ENCODE results near the gene RAPGEF5.
"Not testable (repeated sequence)": the region's sequence is repeated elsewhere in the genome, so short reads cannot be mapped to it uniquely, and the experiment has no call there.

The RAPGEF5 gene

DNA sequence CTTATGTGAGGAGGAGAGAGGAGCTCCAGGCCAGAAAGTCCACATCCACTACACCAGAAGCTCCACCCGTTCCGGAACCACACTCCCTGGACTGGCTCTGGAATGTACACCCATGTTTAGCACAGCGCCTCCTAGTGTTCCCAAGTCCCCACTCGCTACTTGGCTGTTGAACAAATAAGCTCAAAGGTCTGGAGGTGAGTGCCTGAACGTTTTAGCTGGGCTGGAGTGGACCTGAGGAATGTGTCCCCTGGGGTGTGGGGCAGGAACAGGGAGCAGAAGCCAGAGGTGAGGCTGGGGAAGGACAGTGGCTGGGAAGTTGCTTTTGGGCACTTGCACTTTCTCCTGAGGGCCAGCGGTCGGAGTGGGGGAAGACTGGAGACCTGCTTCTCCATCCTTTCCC is 247.2 kb downstream of the RAPGEF5 start:
- no peak for DNase-seq

DNA sequence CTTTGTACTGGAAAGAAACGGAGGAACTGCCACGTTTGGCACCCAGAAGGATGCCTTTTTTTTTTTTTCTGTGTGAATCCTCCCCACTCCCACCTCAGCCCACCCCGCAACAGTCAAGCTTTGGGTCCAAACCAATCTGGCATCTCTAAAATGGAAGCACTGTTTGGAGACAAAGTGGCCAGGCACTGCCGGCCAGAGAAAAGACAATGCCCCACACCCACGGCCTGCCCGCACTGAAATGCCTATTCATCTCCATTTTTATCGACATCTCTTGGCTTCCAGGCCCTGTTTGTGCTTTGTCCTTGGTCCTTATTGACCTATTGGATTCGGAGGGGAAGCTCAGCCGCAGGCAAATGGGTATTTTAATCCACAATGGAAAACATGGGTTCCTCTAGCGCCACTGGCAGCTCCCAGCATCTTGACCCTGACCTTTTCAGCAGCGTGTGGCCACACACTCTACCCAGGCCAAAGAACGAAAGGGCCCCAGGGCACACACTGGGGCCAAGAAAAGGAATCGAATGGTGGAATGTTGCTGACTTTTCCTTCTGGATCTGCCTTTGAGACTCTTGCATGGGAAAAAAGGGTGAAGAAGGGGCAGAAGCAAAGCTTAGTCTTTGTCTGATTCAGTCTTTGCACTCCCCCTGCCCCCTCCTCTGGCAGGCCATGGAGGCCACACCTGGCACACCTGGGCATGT is 248.7 kb downstream of the RAPGEF5 start:
- no peak for DNase-seq

DNA sequence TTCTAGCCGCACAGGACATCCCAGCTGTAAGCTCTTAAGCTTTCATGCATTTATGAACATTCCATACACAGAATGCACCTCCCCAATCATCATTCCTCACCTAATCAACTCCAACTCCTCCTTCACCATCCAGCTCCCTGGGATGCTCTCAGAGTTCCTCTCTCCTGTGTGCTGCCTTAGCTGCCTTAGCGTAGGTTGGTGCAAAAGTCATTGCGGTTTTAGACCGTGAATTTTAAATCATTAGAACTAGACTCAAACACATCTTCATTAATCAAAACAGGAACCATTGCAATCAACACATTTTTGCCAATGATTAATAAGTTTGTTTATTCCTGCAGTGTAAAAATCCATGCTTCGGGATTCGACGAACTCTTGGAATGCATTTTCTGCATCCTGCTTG is 251.4 kb downstream of the RAPGEF5 start:
- DNase-seq: no peak

DNA sequence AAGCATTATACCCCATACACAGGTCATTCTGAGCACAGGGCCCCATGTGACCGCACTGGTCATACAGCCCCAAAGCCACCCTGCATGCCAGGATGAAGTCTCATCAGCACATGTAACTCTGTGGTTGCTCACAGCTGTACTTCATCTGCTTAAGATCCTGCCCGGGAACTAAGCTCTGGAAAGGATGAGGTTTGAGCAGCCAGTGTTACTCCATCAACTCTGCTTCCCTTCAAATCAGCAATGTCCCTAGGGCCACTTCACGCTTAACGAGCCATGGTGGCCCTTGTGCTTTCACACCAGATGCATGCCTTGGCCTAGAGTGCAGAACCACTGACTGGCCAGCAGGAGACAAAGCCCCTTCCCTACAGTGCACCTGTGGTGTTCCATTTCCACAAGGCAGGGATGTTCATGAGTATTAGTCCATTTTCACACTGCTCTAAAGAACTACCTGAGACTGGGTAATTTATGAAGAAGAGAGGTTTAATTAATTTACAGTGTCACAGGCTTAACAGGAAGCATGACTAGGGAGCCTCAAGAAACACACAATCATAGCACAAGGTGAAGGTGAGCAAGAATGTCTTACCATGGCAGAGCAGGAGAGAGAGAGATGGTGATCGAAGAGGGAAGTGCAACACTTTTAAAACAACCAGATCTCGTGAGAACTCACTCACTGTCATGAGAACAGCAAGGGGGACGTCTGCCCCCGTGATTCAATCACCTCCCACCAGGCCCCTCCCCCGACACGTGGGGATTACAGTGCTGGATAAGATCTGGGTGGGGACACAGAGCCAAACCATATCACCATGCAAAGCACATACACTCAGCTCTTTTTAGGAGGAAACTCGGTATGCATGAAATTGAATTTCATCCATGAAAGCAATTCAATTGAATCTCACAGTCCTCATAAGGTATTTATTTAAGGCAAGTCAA is 262.3 kb downstream of the RAPGEF5 start:
- no peak for DNase-seq

DNA sequence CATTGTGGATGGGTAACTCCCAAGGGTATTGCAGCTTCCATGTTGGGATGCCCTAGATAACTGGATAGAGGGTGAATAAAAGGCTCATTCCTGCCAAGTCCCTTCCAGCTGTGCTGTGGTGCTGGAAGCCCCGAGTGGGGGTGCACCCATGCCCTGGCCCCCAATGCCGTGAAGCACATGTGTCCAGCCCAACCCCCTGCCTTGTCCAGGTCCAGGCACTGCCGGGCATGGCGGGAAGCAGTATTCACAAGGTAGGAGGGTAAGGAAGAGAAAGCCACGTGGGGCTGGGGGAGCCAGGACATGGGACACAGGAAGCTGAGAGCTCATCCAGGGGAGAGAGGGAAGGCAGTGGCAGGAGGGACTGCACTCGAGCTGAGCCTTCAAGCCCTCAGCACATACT is 263.0 kb downstream of the RAPGEF5 start:
- DNase-seq: no peak

DNA sequence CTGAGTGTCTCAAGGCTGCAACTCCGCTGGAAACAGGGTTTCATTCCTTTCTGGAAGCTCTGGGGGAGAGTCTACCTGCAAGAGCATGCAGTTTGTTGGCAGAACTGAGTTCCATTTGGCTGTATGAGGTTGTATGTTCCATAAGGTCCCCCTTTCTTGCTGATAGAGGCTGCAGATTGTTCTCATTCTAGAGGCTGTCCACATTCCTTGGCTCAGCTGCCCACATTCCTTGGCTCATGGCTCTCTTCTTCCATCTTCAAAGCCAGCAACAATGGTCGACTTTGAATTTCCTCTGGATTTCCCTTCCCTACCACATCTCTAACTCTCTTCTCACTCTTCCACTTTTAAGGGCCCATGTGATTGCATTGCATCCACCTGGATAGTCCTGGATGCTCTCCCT is 264.0 kb downstream of the RAPGEF5 start:
- no peak for DNase-seq

DNA sequence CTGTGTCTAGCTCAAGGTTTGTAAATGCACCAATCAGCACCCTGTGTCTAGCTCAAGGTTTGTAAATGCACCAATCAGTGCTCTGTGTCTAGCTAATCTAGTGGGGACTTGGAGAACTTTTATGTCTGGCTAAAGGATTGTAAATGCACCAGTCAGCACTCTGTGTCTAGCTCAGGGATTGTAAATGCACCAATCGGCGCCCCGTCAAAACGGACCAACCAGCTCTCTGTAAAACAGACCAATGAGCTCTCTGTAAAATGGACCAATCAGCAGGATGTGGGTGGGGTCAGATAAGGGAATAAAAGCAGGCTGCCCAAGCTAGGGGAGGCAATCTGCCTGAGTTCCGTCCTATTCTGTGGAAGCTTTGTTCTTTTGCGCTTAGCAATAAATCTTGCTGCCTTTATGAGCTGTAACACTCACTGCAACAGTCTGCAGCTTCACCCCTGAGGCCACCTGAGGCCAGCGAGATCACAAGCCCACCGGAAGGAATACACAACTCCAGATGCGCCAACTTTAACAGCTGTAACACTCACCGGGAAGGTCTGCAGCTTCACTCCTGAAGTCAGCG is 265.9 kb downstream of the RAPGEF5 start:
- not testable (repeated sequence) for DNase-seq

DNA sequence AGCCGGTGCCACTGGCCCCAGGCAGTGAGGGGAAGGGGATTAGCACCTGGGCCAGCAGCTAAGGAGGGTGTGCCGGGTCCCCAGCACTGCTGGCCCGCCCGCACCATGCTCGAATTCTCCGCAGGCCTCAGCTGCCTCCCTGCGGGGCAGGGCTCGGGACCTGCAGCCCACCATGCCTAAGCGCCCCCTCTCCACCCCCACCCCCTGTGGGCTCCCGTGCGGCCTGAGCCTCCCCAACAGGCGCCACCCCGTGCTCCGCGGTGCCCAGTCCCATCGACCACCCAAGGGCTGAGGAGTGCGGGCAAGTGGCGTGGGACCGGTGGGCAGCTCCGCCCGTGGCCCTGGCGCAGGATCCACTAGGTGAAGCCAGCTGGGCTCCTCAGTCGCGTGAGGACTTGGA is 266.4 kb downstream of the RAPGEF5 start:
- no peak for DNase-seq

DNA sequence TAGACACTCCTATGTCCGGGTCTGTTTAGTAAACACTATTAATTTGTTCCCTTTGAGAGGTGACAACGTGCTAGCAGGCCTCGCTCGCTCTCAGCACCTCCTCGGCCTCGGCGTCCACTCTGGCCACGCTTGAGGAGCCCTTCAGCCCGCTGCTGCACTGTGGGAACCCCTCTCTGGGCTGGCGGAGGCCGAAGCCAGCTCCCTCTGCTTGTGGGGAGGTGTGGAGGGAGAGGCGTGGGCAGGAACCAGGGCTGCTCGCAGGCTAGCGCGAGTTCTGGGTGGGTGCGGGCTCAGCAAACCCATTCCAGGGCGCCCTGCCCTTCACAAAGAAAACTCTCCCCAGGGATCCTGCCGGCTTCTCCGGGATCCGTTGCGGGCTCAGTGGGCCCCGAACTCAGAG is 266.8 kb downstream of the RAPGEF5 start:
- no peak for DNase-seq

DNA sequence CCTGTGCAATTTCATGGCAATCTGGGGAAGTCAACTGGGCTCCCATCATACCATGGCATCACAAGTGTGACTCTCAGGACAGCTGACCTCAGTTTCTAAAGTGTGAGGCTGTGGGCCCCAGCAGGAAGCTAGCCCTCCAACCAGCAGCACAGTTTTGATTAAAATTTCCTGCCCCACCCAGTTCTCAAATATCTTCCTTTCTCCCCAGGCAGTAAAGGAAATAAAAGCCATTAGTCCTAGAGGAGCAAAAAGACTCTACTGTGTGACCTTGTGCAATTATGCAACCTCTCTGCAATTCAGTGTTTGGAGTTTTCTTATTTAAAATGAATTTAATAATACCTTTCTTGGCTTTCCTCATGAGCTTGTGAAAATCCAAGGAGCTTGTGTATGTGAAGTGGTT is 268.1 kb downstream of the RAPGEF5 start:
- DNase-seq: no peak

DNA sequence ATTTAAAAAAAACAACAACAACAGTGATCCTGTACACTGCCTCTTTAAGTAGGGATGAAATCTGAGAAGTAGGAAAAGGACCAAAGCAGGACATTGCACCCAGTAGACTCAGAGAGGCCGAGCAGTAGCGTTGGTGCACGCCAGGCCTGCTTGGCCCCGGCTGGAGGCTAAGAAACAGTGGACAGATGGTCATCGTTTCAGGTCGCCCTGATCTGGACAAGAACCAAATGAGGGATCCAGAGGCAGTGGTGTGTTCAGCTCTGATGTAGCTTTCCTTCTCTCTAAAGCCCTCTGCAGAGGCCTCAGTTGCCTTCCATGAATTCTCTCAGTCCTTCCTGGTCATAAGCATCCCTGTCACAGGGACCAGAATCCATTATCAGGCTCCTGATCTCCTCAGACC is 269.1 kb downstream of the RAPGEF5 start:
- DNase-seq: no peak

DNA sequence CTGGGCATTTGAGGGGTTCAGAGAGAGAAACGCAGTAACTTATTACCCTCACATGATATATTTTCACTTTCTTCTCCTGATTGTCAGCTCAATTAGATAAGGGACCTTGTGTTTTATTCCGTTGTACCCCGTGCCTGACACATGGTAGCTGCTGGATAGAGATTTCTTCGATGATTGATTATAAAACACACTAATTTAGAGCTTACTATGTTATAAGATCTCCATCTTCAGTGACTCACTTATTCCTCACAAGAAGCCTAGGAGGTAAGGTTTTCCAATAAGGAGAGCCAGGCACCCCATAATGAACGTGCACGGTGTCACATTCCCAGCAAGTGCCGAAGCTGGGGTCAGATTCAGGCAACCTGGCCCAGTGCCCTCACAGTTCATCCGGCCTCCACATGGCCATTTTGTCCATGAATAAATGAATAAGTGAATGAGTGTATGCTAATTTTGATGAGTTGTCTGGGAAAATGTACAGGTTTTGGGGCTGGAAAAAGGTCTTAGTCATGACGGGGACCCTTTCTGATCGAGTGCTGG is 273.2 kb downstream of the RAPGEF5 start:
- DNase-seq: no peak

DNA sequence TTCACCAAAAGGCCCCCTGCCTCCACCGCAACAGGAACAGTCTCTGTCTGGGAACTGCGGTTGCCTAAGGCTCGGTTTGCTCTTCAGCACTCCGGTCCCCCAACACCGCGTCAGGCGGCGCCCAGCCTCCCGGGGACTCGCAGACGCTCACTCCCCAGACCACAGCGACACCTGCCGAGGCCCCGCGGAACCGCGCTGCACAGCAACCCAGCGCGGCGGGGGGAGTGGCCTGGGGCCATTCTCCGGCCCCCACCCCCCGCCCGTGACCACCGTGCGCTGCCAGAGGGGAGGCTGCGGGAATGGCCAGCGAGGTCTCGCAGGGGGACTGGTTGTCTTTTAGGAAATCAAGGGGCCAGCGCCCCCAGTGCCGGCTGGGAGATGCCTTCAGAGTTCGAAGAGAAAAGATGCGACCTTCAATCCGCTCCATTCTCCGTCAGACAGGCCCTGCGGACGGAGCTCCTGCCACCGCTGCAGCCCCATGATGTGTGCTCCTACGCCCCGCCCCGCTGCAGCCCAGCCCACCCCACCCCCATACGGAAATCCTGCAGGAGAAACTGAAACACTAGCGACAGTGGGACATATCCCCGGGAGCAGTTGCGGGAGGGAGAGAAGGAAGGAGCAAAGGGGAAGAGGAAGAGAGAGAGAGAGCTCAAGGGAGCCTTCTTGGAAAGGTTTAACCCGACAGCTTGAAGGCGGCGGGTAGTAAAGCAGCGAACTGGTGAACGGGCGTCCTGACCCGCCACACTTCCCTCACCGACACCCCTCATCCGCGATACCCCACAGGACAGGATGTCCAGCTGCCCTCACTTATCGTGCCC is 273.9 kb downstream of the RAPGEF5 start:
- DNase-seq: peak; percentile 71

DNA sequence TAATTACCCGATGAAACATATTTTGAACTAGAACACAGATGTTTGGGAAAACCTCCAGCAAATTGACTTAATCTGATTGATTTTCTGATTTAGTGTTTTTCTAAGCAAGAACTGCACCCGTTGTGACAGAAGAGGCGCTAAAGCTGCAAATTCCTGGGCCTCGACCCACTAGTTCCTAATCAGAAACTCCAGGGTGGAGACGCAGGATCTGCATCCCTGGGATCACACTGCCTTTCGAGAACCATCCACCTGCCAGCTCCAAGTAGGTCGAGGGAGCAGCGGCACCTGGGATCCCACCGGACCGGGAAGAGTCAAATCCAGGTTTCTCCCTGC is 274.4 kb downstream of the RAPGEF5 start:
- DNase-seq: no peak

DNA sequence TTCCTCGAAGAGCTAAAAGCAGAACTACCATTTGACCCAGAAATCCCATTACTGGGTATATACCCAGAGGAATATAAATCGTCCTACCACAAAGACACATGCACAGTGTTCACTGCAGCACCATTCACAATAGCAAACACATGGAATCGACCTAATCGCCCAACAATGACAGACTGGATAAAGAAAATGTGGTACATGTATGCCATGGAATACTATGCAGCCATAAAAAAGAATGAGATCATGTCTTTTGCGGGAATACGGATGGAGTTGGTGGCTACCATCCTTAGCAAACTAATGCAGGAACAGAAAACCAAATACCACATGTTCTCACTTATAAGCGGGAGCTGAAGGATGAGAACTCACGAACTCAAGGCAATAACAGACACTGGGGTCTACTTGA is 276.7 kb downstream of the RAPGEF5 start:
- not testable (repeated sequence) for DNase-seq

DNA sequence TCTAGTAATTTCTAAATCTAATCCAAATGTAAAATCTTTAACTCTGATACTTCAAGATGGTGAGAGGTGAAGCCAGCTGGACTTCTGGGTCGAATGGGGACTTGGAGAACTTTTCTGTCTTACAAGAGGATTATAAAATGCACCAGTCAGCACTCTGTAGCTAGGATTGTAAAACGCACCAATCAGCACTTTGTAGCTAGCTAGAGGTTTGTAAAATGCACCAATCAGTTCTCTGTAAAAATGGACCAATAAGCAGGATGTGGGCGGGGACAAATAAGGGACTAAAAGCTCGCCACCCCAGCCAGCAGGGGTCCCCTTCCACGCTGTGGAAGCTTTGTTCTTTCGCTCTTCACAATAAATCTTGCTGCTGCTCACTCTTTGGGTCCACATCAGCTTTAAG is 278.1 kb downstream of the RAPGEF5 start:
- not testable (repeated sequence) for DNase-seq

DNA sequence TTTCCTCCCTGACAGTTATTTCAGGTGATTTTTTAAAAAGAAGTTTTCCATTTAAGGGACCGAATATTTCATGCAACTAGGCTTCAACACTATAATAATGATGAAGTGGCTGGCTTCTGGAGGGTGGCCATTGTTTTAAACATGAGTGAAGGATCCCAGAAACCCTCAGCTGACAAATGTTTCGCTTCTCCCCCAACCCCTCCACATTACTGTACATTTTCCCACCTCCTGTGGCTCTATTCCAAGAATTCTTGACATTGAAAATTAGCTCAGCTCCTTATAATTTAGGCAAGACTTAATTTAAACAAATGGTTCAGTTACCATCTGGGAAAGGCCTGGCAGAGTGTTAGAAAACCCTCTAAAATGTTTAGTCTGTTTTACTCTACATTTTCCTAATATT is 281.4 kb downstream of the RAPGEF5 start:
- no peak for DNase-seq

DNA sequence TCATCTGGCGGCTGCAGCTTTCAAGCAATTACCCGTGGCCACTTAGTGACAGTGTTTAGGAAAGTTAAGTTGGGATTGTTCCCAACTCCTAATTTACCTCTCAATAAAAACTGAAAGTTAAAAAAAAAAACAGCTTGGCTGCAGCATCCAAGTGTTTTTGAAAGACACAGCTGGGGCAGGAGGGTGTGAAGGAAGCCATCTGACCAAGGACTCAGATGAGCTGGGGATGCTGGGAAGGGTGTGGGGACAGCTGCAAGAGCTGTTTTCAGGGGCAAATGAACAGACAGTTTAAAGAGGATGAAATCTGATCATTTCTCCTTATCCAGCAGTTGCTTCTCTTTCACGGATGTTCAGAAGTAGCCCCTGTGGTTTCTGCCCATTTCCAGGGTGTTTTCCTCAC is 282.1 kb downstream of the RAPGEF5 start:
- DNase-seq: no peak

Measured in CD4-positive, alpha-beta T cell treated with Interferon gamma for 1 hour (primary cell).